ENCODE results near the gene METRN. TPM values are rescaled to one million over a fixed set of nuclear protein-coding genes. Genes with fewer than 3 reads are reported as not detected.

Gene METRN
- total and polyA plus RNA-seq, 12 donors, result 51.4 to 103 (median 60.5) TPM

DNA sequence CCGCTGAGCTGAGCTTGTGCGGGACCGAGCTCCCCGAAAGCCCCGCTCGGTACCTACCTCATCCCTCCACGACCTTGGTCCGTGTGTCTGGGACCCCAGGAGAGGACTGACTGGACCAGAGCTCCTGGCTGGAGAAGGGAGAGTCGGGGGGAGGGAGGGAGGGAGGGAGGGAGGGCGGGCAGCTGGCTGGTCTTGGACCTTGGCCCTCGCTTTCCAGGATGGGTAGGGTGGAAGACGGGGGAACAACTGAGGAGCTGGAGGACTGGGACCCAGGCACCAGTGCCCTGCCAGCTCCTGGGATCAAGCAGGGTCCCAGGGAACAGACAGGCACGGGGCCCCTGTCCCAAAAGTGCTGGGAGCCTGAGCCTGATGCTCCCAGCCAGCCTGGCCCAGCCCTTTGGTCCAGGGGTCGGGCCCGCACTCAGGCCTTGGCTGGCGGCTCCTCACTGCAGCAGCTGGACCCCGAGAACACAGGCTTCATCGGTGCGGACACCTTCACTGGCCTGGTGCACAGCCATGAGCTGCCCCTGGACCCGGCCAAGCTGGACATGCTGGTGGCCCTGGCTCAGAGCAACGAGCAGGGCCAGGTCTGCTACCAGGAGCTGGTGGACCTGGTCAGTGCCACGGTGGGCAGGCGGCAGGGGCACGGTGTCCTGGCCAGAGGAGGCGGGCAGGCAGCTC lies 38.9 kb upstream of the METRN start:
- ATAC-seq (no peak), DNase-seq (no peak)
- peaks cover 0 to 34% (median 23%) of the 10 kb centered on the region in 9 donors for H3K36me3 ChIP-seq
- H3K4me3 ChIP-seq, result peak overlapping the region in 9 of 10 donors; percentile 25 to 50 (median 40)
- H3K4me1 ChIP-seq, result peaks cover 9 to 33% (median 25%) of the 10 kb centered on the region in 9 donors
- H3K9me3 ChIP-seq, result no peaks in the 10 kb centered on the region
- peak overlapping the region in 5 of 10 donors; percentile 12 to 75 (median 39) for H3K27ac ChIP-seq
- WGBS, 2 donors, result 46 to 53% methylated on average over 23 to 25 of the region's 25 CpGs
- intact Hi-C loops (cut with DNase I), result no loop called here
- H3K27me3 ChIP-seq, result peaks cover 0 to 22% (median 0%) of the 10 kb centered on the region in 7 donors
- TF ChIP-seq CTCF (IDR thresholded peaks at IDR 0.05), result no peak

DNA sequence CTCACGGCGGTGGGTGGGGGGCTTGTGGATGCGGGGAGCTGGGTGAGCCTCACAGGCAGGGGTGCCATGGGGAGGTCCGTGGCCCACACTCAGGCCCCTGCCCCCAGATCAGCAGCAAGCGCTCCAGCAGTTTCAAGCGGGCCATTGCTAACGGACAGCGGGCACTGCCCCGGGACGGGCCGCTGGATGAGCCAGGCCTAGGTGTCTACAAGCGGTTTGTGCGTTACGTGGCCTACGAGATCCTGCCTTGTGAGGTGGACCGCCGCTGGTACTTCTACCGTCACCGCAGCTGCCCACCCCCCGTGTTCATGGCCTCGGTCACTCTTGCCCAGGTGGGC lies 38.4 kb upstream of the METRN start:
- peaks cover 0 to 32% (median 21%) of the 10 kb centered on the region in 9 donors for H3K36me3 ChIP-seq
- TF ChIP-seq CTCF (IDR thresholded peaks at IDR 0.05), result no peak
- H3K27me3 ChIP-seq, result peaks cover 0 to 22% (median 0%) of the 10 kb centered on the region in 7 donors
- H3K4me1 ChIP-seq, result peaks cover 14 to 38% (median 30%) of the 10 kb centered on the region in 9 donors
- no peak overlapping the region for H3K4me3 ChIP-seq
- 90% methylated on average over 21 of the region's 21 CpGs for WGBS, 2 donors
- intact Hi-C loops (cut with DNase I), result no loop called here
- ATAC-seq (no peak), DNase-seq (no peak)
- H3K9me3 ChIP-seq, result no peaks in the 10 kb centered on the region
- H3K27ac ChIP-seq, result no peak overlapping the region

GRCh38 chr16:676913-677312 lies 38.0 kb upstream of the METRN start:
- H3K9me3 ChIP-seq, result no peaks in the 10 kb centered on the region
- peaks cover 18 to 42% (median 34%) of the 10 kb centered on the region in 9 donors for H3K4me1 ChIP-seq
- ATAC-seq, result no peak
- 73 to 75% methylated on average over 23 of the region's 23 CpGs for WGBS, 2 donors
- H3K4me3 ChIP-seq, result no peak overlapping the region
- no peak overlapping the region for H3K27ac ChIP-seq
- TF ChIP-seq CTCF (IDR thresholded peaks at IDR 0.05), result no peak
- intact Hi-C loops (cut with DNase I), result no loop called here
- peaks cover 0 to 32% (median 21%) of the 10 kb centered on the region in 9 donors for H3K36me3 ChIP-seq
- peaks cover 0 to 22% (median 0%) of the 10 kb centered on the region in 7 donors for H3K27me3 ChIP-seq
- no peak for DNase-seq

- WGBS, 2 donors, result 54 to 60% methylated on average over 56 to 57 of the region's 57 CpGs
- H3K27ac ChIP-seq, result no peak overlapping the region
- no peak for DNase-seq
- peaks cover 24 to 48% (median 40%) of the 10 kb centered on the region in 9 donors for H3K4me1 ChIP-seq
- intact Hi-C loops (cut with DNase I), result no loop called here
- peaks cover 0 to 22% (median 0%) of the 10 kb centered on the region in 7 donors for H3K27me3 ChIP-seq
- ATAC-seq, result no peak
- H3K4me3 ChIP-seq, result no peak overlapping the region
- H3K36me3 ChIP-seq, result peaks cover 0 to 32% (median 21%) of the 10 kb centered on the region in 9 donors
- no peaks in the 10 kb centered on the region for H3K9me3 ChIP-seq
- TF ChIP-seq CTCF (IDR thresholded peaks at IDR 0.05), result no peak
These were observed 37.4 kb upstream of the METRN start for GRCh38 chr16:677316-678190.
